OCI-LY1 (cell line): ENCODE data around the gene LUZP1.

Experiments used
- CTCF ChIP-seq: fragments of 200-600 bp; sonication (generic), shearing (Covaris generic); IDR thresholded peaks from 2 replicates; pipeline ENCODE4 v1.5.1; 2017; ENCODE audit warnings: mild to moderate bottlenecking, antibody characterized with exemption, low read length, moderate library complexity, mixed read lengths
- EZH2 ChIP-seq: fragments of 200-600 bp; sonication (generic), shearing (Covaris generic); IDR thresholded peaks from 2 replicates; pipeline ENCODE4 v1.8.0; 2017; ENCODE audit warnings: borderline replicate concordance, mixed run types, mild to moderate bottlenecking, antibody characterized with exemption, low read length, moderate library complexity, mixed read lengths

- no peak for TF ChIP-seq CTCF
- TF ChIP-seq EZH2, result no peak
Observed at GRCh38 chr1:23135268-23135667, 33.4 kb downstream of the LUZP1 start.
